ENCODE results near the gene SERINC4.
"Not testable (repeated sequence)": the region's sequence is repeated elsewhere in the genome, so short reads cannot be mapped to it uniquely, and the experiment has no call there.

Gene SERINC4

DNA sequence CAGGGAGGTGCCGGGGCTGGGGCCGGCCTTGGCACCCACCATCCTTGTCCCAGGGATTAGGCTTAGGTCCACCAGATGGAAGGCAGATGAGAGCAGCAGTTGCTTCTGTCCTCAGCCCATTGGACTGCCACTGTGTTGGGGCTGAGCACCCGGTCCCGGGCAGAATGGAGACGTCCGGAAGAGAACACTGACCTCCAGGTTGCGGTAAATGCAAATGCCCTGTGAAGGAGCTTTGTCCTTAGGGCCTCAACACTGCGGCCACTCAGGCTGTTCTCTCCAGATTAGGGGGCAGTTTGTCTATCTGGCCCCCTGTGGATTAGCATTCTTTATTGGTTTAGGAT, at the start of gene SERINC4:
Gene SERINC4 (minus strand): TSS at position 276 of the 341 bp plus-strand sequence. CDS start 234 bp downstream, at position 42.
- TF ChIP-seq, protein P1, sequence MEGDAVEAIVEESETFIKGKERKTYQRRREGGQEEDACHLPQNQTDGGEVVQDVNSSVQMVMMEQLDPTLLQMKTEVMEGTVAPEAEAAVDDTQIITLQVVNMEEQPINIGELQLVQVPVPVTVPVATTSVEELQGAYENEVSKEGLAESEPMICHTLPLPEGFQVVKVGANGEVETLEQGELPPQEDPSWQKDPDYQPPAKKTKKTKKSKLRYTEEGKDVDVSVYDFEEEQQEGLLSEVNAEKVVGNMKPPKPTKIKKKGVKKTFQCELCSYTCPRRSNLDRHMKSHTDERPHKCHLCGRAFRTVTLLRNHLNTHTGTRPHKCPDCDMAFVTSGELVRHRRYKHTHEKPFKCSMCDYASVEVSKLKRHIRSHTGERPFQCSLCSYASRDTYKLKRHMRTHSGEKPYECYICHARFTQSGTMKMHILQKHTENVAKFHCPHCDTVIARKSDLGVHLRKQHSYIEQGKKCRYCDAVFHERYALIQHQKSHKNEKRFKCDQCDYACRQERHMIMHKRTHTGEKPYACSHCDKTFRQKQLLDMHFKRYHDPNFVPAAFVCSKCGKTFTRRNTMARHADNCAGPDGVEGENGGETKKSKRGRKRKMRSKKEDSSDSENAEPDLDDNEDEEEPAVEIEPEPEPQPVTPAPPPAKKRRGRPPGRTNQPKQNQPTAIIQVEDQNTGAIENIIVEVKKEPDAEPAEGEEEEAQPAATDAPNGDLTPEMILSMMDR (IDR thresholded peaks at IDR 0.05; ENCODE audit: borderline replicate concordance, control extremely low read depth, extremely low read depth, insufficient read depth, missing control alignments), result no peak
- in situ Hi-C loops (cut with MboI; ENCODE audit: low sequenced_read_pairs, unreplicated experiment), result no loop called here
- no peak for DNase-seq (ENCODE audit: low spot score)

DNA sequence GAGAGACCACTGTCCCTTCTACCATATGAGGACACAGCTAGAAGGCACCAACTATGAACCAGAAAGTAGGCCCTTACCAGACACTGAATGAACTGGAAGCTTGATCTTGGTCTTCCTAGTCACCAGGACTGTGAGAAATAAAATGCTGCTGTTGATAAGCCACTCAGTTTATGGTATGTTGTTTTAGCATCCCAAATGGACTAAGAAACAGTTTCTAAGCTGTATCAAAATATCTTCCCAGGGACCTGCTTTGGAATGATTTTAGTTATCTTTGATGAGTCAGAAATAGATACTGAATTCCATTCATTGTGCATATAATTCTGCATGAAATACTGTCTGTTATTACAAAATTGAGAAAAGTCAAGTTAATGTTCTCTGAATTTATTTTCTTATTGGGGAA, 45.4 kb upstream of the SERINC4 start:
- TF ChIP-seq, protein P1 (IDR thresholded peaks at IDR 0.05; ENCODE audit: borderline replicate concordance, control extremely low read depth, extremely low read depth, insufficient read depth, missing control alignments), result no peak
- in situ Hi-C loops (cut with MboI; ENCODE audit: low sequenced_read_pairs, unreplicated experiment), result no loop called here
- DNase-seq (ENCODE audit: low spot score), result no peak

DNA sequence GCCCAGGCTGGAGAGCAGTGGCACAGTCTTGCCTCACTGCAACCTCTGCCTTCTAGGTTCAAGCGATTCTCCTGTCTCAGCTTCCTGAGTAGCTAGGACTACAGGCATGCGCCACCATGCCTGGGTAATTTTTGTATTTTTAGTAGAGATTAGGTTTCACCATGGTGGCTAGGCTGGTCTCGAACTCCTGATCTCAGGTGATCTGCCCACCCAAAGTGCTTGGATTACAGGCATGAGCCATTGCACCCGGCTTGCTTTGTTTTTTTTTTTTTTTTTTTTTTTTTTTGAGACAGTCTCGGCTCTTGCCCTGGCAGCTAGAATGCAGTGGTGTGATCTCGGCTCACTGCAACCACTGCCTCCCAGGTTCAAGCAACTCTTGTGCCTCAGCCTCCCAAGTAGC, 32.5 kb upstream of the SERINC4 start:
- in situ Hi-C loops (cut with MboI; ENCODE audit: low sequenced_read_pairs, unreplicated experiment); DNase-seq (ENCODE audit: low spot score): not testable (repeated sequence)

DNA sequence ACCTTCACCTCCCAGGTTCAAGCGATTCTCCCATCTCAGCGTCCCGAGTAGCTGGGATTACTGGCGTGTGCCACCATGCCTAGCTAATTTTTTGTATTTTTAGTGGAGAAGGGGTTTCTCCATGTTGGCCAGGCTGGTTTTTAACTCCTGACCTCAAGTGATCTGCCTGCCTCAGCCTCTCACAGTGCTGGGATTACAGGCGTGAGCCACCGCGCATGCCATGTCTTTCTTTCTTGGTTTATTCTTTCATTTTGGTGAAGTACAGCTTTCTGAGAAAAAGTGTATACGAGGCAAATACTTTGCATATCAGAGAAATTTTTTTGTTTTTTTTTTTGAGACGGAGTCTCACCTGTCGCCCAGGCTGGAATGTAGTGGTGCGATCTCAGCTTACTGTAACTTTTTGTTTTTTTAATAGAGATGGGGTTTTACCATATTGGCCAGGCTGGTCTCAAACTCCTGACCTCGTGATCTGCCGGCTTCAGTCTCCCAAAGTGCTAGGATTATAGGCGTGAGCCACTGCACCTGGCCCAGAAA, 31.6 kb upstream of the SERINC4 start:
- DNase-seq (ENCODE audit: low spot score), result not testable (repeated sequence)

DNA sequence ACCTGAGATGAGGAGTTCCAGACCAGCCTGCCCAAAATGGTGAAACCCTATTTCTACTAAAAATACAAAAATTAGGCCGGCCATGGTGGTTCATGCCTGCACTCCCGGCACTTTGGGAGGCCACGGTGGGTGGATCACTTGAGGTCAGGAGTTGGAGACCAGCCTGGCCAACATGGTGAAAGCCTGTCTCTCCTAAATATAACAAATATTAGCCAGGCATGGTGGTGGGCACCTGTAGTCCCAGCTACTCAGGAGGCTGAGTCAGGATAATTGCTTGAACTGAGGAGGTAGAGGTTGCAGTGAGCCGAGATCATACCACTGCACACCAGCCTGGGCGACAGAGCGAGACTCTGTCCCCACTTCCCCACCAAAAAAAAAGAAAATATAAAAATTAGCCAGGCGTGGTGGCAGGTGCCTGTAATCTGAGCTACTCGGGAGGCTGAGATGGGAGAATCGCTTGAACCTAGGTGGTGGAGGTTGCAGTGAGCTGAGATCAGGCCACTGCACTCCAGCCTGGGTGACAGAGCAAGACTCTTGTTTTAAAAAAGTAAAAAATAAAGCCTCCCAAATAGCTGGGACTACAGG, 30.8 kb upstream of the SERINC4 start:
- in situ Hi-C loops (cut with MboI; ENCODE audit: low sequenced_read_pairs, unreplicated experiment); DNase-seq (ENCODE audit: low spot score): not testable (repeated sequence)

More for the DNA sequence above, 31.6 kb upstream of the SERINC4 start:
- in situ Hi-C loops (cut with MboI; ENCODE audit: low sequenced_read_pairs, unreplicated experiment), result not testable (repeated sequence)

DNA sequence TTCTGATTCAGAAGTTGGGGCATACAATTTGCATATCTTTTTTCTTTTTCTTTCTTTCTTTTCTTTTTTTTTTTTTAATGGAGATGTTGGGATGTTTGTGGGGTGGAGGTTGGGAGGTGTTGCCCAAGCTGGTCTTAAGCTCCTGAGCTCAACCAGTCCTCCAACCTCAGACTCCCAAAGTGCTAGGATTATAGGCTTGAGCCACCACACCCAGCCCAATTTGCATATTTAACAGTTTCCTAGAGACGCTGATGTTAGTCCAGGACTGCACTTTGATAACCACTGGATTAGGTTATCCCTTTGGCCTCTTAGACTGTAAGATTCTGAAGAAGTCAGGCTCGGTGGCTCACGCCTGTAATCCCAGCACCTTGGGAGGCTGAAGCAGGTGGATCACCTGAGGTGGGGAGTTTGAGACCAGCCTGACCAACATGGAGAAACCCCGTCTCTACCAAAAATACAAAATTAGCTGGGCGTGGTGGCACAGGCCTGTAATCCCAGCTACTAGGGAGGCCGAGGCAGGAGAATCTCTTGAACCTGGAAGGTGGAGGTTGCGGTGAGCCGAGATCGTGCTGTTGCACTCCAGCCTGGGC, 30.0 kb upstream of the SERINC4 start:
- in situ Hi-C loops (cut with MboI; ENCODE audit: low sequenced_read_pairs, unreplicated experiment); DNase-seq (ENCODE audit: low spot score): not testable (repeated sequence)

DNA sequence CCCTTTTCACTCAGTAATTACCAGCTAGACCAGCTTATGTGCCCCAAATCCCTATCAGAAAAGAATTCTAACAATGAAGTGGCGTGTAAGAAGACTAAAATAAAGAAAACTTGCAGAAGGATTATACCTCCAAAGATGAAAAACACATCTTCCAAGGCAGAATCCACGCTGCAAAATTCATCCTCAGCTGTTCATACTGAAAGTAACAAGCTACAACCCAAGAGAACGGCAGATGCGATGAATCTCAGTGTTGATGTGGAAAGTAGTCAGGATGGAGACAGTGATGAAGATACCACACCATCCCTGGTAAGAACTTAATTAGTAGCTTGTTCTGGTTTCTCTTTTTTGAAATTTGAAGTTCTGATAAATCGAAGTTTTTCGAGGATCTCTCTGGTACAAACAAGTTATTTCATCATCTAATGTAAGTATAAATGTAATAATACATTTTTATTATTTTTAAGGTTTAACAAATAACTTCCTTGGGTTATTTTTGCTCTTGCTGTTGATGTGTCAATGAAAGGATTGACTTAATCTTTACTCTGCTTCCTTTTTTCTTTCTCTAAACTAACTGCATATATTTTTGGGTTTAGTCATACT, 28.1 kb upstream of the SERINC4 start:
- TF ChIP-seq, protein P1 (IDR thresholded peaks at IDR 0.05; ENCODE audit: borderline replicate concordance, control extremely low read depth, extremely low read depth, insufficient read depth, missing control alignments), result no peak
- DNase-seq (ENCODE audit: low spot score), result peak; percentile 40
- in situ Hi-C loops (cut with MboI; ENCODE audit: low sequenced_read_pairs, unreplicated experiment), result no loop called here

DNA sequence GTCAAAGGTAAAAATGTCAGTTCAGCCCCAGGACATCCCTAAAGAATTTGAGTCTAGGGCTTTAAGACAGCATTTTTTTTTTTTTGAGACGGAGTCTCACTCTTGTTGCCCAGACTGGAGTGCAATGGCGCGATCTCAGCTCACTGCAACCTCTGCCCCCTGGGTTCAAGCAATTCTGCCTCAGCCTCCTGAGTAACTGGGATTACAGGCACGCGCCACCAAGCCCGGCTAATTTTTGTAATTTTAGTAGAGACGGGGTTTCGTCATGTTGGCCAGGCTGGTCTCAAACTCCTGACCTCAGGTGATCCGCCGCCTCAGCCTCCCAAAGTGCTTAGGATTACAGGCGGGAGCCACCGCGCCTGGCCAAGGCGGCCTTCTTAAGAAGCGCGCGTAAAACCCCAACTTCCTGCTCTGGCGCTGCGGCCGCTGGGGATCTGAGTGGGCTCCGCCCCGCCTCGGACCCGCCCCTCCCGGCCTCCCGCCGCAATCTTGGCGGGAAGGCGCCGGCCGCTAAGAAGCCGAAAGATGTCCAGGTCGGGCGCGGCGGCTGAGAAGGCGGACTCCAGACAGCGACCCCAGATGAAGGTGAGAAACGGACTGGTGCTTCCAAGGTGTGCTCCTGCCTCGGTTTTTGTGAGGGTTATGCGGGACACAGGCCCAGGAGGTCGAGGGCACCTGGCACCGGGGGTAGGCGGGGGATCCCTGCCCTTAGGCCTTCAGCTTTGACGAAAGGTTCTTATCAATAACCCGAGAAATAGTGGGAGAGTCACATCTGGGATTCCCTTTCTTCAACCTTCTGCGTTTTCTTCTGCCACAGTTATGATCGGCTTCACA, 26.7 kb upstream of the SERINC4 start, which contains the start of gene WDR76:
Gene WDR76 (plus strand): TSS at position 495 of the 834 bp plus-strand sequence. CDS start 31 bp downstream, at position 526.
- in situ Hi-C loops (cut with MboI; ENCODE audit: low sequenced_read_pairs, unreplicated experiment), result no loop called here
- peak; percentile 90 for DNase-seq (ENCODE audit: low spot score)
- TF ChIP-seq, protein P1 (IDR thresholded peaks at IDR 0.05; ENCODE audit: borderline replicate concordance, control extremely low read depth, extremely low read depth, insufficient read depth, missing control alignments), result no peak

Measured in GM13976 (cell line).